Endometrium (tissue), 2 donors: ENCODE results near the gene MYRIP.
"Not testable (repeated sequence)": the region's sequence is repeated elsewhere in the genome, so short reads cannot be mapped to it uniquely, and the experiment has no call there.

ENCODE experiments used
- FAIRE-seq: peaks from 2 replicates; lab custom pipeline; 2012; peaks lifted over from hg19 to GRCh38; lab: Jason Lieb, UNC
- donor health status: control.
- donor health status: control.

The MYRIP gene

DNA sequence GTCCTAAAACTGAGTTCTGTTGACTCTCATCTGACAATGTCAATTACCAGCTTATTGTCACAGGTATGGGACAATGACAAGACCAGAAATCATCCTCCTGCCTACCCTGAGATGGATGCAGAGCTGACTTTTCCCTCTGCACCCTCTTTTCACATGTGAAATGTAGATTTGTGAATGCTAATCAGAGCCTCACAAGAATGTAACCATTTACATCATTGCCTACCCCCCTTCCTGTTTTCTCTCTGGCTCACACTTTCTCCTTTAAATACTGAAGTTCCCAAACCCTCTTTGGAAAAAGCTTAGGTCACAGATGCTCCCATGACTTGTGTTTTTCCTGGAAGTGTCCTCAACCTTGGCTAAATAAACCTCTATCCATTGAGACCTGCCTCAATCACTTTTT, 228.2 kb downstream of the MYRIP start:
- no peak for FAIRE-seq

- FAIRE-seq = no peak
These were observed 233.5 kb downstream of the MYRIP start for GRCh38 chr3:40042752-40043443.

DNA sequence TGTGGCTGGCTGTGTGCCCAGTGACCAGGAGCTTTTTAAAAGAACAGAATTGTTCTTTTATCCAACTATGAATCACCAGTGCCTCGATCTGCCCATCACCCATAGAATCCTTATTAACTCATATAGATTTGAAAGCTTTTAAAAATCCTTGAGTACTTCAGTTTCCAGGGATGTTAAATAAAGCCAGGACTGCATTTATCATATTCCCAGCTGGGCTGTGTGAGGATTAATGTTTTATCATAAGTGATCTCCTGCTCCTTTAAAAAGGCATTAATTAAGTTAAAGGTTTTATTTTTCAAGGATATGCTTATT, 234.0 kb downstream of the MYRIP start:
- FAIRE-seq = no peak

GRCh38 chr3:40044487-40044886, 235.1 kb downstream of the MYRIP start:
- FAIRE-seq = no peak

- no peak for FAIRE-seq
These were observed 235.6 kb downstream of the MYRIP start for GRCh38 chr3:40045051-40045450.

GRCh38 chr3:40046149-40046548, 236.7 kb downstream of the MYRIP start:
- FAIRE-seq = no peak

GRCh38 chr3:40047406-40047805, 238.0 kb downstream of the MYRIP start:
- no peak for FAIRE-seq

DNA sequence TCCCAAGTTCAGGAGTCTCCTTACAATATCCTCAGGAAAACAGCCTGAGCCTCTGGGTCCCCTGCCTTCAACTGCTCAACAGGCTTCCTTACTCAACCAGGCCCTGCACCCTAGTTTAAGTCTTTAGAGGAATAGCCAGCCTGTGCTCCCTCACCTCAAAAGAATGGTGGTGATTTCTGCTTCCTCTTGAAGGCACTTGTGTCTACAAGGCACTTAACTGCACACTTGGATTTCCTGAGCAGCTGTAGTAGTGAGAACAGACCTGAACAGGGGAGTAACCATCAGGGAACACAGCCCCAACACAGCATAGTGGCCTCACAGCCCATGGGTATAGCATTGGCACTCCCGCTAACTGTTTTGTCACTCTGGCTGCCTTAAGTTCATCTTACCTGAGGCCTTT, 244.3 kb downstream of the MYRIP start:
- FAIRE-seq = no peak

GRCh38 chr3:40054568-40055222, 245.3 kb downstream of the MYRIP start:
- no peak for FAIRE-seq

- no peak for FAIRE-seq
These were observed 246.0 kb downstream of the MYRIP start for GRCh38 chr3:40055361-40055760.

DNA sequence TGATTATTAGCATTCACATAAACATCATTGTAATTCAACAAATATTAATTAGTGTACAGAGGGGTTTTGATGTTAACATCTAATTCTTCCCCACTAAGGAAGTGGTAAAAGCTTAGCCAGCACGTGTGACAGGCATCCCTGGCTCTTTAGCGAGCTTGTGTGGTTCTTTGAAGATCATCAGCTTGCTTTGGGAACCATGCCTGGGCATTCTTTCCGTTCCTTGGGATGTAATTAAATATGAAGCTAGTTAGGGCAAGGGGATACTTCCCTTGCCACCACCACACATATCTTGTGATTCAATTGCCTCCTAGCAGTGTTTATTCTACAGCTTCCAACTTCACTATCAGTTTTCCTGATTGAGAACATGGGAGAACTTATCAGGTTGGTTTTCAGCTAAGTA, 246.5 kb downstream of the MYRIP start:
- FAIRE-seq = no peak

GRCh38 chr3:40057077-40057476, 247.7 kb downstream of the MYRIP start:
- no peak for FAIRE-seq

GRCh38 chr3:40057786-40058185, 248.4 kb downstream of the MYRIP start:
- no peak for FAIRE-seq

DNA sequence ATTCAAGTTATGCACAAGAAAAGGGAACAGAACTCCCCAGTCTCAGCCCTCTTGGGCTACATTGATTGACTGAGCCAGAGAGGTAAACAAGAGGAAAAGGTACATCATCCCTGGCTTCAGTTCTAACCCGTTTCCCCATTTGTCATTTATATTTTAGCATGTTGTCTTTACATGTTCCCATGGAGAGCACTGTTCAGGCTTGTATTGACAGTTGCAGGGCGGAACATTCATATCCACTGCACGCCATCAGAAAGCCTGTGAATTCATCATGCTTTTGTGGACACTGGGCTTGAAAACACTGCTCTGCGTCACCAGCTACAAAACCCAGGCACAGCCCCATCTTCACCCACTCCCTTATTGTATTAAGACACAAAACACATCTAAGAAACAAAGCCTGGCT, 259.2 kb downstream of the MYRIP start:
- no peak for FAIRE-seq

- no peak for FAIRE-seq
These were observed 261.4 kb downstream of the MYRIP start for GRCh38 chr3:40070816-40071215.

DNA sequence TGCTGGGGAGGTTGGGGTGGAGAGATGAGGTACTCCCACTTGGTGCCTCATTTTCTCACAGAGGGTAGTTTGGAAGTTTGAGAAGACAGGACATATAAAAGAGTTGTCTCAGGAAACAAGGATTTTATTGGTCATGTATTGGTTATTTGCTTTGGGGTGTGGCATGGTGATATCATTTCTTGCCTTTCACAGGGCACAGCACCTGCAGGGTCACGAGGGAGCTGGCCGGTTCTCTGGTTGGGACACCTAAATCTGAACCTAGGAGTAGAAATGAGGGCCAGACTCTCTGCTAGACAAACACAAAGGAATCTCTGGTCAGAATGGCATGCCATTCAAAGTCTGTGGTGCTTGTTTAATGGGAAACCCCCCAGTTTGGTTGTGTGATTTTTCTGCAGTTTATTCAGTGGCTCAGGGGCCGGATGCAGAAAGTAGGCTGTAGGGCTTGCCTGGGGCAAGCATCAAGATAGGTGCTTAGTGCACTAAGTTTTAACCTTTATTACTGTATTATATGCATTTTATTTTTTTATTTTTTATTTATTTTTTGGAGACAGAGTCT, 262.4 kb downstream of the MYRIP start:
- FAIRE-seq = no peak

DNA sequence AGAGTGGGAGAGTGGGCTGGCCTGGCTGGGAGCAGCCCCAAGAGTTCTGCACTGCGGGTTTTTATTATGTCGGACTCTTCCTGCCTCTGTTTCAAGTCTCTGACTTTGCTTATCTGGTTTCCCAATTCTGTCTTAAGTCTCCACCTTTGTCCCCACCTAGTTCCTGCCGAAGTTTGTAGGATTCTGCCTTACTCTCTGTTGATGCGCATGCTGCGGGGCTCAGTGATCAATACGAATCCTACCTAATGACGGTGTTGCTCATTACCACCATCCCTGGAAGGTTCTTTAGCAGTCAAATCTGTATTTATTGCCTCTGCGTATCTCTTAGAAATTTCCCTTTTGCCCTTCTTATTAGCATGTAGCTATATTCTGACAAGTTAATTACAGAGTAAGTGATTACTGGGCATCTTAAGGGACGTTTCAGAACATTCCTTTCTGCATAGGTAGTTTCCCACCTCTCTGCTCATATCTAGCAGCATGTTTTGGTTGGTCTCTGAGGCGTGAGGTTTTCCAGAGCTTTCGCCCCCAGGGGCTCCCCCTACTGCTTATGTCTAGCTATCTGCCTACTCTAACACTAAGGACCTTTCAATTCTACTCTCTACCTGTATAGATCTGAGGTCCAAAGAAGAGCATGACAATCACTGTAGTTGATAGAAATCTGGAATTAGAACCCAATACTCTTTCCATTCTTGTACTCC, 264.1 kb downstream of the MYRIP start:
- no peak for FAIRE-seq

DNA sequence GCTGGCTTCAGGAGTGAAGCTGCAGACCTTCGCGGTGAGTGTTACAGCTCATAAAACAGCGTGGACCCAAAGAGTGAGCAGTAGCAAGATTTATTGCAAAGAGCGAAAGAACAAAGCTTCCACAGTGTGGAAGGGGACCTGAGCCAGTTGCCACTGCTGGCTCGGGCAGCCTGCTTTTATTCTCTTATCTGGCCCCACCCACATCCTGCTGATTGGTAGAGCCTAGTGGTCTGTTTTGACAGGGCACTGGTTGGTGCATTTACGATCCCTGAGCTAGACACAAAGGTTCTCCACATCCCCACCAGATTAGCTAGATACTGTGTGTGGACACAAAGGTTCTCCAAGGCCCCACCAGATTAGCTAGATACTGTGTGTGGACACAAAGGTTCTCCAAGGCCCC, 267.7 kb downstream of the MYRIP start:
- not testable (repeated sequence) for FAIRE-seq

DNA sequence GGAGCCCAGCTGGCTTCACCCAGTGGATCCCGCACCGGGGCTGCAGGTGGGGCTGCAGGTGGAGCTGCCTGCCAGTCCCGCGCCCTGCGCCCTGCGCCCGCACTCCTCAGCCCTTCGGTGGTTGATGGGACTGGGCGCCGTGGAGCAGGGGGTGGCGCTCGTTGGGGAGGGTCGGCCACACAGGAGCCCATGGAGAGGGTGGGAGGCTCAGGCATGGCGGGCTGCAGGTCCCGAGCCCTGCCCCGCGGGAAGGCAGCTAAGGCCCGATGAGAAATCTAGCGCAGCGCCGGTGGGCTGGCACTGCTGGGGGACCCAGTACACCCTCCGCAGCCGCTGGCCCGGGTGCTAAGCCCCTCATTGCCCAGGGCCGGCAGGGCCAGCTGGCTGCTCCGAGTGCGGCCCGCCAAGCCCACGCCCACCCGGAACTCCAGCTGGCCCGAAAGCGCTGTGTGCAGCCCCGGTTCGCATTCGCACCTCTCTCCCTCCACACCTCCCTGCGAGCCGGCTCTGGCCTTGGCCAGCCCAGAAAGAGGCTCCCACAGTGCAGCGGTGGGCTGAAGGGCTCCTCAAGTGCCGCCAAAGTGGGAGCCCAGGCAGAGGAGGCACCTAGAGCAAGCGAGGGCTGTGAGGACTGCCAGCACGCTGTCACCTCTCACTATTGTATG, 268.6 kb downstream of the MYRIP start:
- FAIRE-seq = not testable (repeated sequence)

- no peak for FAIRE-seq
These were observed 269.2 kb downstream of the MYRIP start for GRCh38 chr3:40078590-40078989.

- FAIRE-seq = no peak
These were observed 269.9 kb downstream of the MYRIP start for GRCh38 chr3:40079203-40079846.

DNA sequence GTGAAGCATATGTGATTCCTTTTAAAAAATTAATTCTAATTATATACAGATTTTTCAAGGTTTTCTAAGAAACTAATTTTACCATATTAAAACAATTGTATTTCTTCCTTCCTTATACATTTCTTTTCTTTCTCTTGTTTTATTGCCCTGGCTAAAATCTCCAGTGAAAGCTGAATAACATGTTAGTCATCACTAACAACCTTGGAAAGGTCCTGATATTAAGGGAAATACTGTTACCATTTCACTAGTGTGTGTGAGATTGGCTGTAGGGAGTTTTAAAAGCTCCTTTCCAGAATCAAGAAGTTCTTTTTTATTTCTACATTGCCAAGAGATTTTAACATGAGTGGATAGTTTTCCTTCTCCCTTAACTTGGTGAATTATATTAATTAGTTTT, 270.4 kb downstream of the MYRIP start:
- FAIRE-seq = no peak
